B cell (primary cell): ENCODE results near the gene SOX8.

Source experiments
- CTCF ChIP-seq: fragments of 200-600 bp; IDR thresholded peaks from one replicate; pipeline ENCODE4 v1.8.0; 2022; ENCODE audit warnings: antibody characterized with exemption, mild to moderate bottlenecking
- EZH2 ChIP-seq: IDR thresholded peaks from 2 replicates; pipeline ENCODE4 v1.6.1; 2012; ENCODE audit warnings: borderline replicate concordance, low read depth, mild to moderate bottlenecking, moderate library complexity, low read length; ENCODE audit not compliant: insufficient read depth, poor library complexity, severe bottlenecking

DNA sequence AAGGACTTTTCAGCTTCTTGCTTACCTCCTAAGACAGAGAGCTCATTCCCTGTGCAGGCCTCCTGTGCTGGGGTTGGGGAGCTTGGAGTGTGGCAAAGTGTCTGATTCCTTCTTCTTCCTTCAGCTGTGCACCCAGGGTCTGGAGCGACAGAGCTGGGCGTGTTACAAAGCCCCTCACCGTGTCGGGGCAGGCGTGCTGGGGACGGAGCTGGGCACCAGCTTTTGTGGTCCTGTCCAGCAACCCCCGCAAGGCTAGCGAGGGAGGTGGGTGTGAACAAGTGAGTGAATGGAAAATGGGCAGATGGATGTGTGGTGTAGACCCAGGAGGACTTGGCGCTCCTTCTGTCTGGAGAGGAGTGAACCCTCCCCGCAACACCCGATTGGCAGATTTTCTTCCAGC lies 23.7 kb downstream of the SOX8 start:
- TF ChIP-seq CTCF (no peak), EZH2 (no peak)
